A549 treated with Mapracorat at 1 μM for 4 hours (cell line): Measurements from ENCODE around the gene GPR183. TPM values are rescaled to one million over a fixed set of nuclear protein-coding genes. Genes with fewer than 3 reads are reported as not detected.

ENCODE experiments used
- total RNA-seq: library from RNA; stranded (reverse); fragments of 200-300 nt; extraction: Qiagen RNA extraction; gene quantifications from 5 replicates; pipeline ENCODE4 v1.2.3, GENCODE V29; 2022

The GPR183 gene, protein sequence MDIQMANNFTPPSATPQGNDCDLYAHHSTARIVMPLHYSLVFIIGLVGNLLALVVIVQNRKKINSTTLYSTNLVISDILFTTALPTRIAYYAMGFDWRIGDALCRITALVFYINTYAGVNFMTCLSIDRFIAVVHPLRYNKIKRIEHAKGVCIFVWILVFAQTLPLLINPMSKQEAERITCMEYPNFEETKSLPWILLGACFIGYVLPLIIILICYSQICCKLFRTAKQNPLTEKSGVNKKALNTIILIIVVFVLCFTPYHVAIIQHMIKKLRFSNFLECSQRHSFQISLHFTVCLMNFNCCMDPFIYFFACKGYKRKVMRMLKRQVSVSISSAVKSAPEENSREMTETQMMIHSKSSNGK
- total RNA-seq: not detected in 5 replicates

GRCh38 chr13:99307247-99307646 is at the start of gene GPR183:
GPR183 (minus strand) TSS chr13:99307399; CDS start chr13:99296145, 11,254 bp downstream.

GRCh38 chr13:99258210-99258860 is 48.9 kb downstream of the GPR183 start, which contains the start of gene GPR18:
GPR18 (minus strand) TSS chr13:99258379; CDS start chr13:99255872, 2,507 bp downstream.

Other genes with a start within 250 kb of the GPR183 start
- gene UBAC2, start 106.5 kb downstream of the GPR183 start, total RNA-seq: 61.5 to 70.3 TPM (median 64.8 TPM) in 5 replicates
- not detected in 5 replicates for gene GPR18, start 49.0 kb downstream of the GPR183 start, total RNA-seq
- gene TM9SF2, start 194.1 kb upstream of the GPR183 start, total RNA-seq: 50.7 to 60.5 TPM (median 59.5 TPM) in 5 replicates